NCI-H446 (cell line): Measurements from ENCODE around the gene SYN1.
"Not testable (repeated sequence)": the region's sequence is repeated elsewhere in the genome, so short reads cannot be mapped to it uniquely, and the experiment has no call there.

Experiments
- DNase-seq, 2 experiments: peaks; one replicate each; lab custom pipeline; 2025; lab: John Stamatoyannopoulos, UW

SYN1 gene

DNA sequence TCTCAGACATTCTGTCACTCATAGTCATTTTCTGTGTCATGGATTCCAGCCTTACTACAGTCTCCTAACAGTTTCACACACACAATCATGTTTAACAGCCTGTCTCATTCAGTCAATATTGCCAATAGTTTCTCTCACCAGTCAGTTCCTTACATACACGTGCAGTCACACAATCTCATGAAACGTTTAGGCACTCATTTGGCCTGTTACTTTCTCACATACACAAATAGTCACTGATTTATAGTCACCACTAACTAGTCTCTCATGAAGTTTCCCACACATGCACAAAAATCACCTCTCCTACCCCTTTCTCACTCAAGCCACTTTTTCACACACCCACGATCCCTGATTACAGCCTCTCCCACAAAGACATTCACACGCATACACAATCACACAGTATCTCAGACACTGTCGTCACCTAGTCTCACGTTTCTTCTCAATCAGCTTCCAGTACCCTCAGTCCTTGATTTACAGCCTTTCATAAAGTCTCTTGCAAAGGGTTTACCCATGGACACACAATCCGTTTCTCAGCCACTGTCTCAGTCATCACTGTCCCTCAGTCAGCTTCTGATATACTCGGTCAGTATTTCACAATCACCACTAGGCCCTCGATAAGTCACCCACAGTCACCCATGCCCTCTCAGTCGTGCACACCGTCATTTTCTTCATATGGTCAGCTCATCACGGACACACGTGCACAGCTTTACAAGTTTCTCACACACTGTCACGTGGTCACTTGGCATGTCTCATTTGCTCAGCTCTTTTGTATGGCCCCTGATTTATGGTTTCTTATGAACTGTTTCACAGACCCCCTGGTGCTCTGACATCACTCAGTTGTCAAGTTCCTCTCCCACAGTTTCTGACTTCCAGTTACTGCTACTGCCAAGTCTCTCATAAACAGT lies 14.3 kb upstream of the SYN1 start:
- no peak for DNase-seq

DNA sequence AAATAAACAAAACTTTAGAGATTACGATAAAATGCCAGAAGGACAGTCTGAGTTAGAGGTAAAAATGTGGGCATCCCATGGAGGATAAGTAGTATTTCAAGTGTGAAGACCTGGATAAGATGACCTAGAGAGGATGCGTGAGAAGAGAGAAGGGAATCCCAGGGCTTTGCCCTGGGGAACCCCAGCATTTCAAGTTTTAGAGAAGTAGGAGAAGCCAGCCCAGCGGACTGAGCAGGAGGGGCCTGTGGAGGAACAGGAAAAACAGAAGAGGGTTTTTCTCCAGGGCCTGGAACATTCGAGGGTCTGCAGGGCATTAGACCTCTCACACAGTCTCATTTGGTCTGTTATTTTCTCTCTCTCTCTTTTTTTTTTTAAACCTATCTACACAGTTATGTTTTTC lies 13.0 kb upstream of the SYN1 start:
- DNase-seq = no peak

DNA sequence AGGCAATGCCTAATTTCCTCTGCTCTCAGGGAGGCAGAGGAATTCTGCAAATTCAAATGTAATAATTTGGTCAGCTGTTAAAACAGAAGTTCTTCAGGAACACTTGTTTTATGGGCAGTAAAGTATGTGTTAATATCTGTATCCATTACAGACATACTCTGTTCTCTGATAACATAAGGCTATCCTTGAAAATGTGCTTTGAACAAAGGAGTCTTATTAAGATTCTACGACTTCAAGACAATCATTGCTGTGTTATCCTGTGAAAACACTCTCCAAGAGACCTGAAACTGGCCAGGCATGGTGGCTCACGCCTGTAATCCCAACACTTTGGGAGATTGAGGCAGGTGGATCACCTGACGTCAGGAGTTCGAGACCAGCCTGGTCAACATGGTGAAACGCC lies 12.0 kb upstream of the SYN1 start:
- DNase-seq = no peak

DNA sequence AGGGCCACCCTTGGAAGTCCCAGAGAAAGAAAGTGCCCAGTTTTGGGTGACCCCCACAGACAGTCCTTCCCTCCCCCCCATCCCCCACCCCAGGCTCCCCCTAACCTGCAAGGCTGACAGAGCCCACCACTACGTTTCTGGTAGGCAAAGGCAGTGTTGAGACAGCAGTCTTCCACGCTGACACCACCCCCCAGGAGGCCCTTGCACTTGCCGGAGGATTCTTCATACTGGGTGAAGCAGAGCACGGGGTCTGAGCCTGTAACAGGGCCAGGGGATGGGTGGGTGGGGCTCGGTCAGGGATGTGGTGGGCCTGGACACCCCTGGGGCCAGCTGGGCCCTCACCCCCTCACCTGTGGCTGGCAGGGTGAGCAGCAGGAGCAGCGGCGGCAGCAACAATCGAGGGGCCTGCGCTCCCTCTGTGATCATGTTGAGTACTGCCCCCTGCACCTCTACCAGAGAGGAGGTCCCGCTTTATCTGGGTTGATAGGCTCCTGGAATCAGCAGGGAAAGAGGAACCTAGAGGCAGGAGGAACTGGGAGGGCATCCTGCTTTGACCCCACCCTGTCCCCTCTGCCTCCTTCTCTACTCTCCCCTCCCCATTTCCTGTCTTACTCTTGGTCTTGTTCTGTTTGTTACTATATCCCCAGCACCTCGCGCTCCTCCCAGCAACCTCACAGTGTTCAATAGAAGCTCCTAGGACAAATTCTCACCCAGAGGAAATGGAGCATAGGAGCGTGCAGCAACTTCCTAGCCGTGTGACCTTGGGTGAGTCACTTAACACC lies 10.0 kb upstream of the SYN1 start, which contains the start of gene CFP:
Gene CFP (minus strand): TSS at position 512 of the 782 bp plus-strand sequence. CDS start 86 bp downstream, at position 426.
- DNase-seq = no peak

DNA sequence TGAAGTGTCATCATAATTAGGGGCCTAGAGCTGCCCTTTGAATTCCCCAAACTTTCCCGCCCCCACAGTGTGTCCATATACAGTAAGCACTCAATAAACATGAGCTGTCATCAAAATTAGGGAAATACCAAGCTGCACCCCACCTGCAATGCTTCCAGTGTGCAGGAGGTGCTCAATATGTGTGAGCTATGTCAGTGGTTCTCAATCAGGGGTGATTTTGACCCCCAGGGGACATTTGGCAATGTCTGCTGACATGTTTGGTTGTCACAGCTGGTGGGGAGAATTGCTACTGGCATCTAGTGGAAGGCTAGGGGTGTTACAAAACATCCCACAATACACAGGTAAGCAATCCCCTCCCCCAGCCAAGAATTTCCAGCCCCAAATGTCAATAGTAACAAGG lies 9.3 kb upstream of the SYN1 start:
- no peak for DNase-seq

DNA sequence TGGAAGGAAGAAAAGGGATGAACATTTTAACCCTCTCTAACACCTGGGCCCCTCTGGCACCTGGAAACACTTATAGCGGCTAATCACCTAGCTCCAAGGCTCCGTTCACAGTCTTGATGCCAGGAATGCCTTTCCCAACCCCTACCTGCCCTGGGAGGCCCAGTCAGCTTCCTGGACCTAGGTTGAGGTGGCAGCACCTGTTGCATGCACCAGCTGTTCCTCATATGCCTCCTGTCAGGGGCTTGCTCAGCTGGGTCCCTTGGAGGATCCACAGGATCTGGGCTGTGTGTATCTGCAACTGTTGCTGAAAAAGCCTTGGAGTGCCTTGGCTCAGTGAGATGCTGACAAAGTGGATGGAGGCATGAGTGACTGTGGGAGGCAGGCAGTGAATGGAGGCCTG lies 5.7 kb upstream of the SYN1 start:
- no peak for DNase-seq

DNA sequence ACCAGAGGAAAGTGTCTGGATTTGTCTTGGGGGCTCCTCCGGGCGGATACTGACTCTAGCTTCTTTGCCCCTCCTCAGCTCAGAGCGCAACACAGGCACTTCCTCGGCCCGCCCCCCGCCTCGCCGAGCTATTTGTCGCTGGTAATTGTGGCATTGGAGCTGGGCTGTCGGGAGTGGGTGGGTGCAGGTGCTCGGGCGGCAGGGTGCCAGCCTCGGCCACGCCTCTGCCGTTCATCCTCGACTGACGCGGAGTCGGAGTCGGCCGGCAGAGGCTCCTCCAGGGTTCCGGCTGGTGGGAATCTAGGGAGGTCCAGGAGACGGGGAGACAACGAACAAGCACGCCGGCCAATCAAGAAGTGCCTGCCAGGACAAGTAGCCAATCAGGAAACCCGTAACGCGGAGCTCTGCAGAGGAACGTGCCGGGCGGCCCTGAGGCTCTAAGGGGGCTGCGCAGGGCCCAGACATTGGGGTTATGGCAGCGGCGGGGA lies 3.9 kb upstream of the SYN1 start:
- peak; percentile 30 to 87 for DNase-seq

DNA sequence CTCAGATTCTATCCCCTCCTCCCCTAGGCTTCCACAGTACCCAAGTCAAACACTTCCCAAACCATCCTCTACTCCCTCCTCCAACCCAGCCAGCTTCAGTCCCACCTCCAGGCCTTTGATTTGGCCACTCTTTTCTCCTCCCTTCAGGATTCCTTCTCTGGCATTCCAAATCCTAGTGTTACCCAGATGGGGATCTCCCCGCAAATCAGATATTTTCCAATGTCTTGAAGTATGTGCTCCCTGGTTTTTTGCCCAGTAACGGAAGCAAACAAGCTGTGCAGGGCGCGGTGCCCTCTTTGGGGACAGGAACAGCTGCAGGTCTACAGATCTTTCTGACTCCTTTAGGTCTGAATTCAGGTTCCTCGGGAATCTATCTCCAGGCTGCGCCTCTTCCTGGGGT lies 2.2 kb upstream of the SYN1 start:
- no peak for DNase-seq

DNA sequence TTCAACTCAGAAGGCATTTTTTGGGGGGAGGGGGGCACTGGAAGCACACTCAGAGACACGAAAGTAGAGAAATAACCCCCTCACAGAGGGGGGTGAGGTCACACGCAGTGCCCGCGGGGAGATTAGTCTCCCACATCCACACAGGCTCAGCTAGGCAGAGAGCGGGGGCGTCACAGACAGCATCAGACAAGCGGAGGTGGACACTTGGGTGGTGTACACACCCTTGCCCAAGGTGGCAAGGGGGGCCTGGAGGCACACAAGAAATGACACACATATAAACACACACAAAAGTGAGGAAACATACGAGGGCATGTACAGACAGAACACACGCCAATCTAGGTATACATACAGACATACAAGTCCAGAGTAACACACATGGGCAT lies 637 bp upstream of the SYN1 start:
- no peak for DNase-seq

DNA sequence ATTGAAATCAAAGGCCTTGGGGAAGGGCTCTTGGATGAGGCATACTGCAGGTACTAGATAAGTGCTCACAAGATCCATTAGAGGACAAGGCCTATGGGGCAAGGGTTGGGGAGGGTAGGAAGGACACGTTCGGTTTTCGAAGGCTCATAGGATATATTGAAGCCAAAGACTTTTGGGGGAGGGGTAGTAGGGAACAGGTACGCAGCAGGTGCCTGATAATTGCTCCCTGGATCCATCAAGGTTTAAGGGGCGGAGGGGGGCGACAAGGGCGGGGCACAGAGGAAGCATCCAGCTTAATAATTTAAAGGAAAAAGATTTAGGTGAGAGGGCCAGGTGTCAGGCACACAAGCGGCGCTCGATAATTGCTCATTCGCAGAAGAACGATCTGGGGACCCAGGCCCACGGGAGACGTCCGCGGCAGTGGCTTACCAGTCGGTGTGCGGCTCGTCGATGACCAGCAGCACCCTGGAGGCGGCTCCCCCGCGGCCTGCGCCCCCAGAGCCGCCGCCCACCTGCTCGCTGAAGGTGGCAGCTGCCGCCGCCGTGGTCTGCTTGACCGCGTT lies 653 bp downstream of the SYN1 start:
- no peak for DNase-seq

DNA sequence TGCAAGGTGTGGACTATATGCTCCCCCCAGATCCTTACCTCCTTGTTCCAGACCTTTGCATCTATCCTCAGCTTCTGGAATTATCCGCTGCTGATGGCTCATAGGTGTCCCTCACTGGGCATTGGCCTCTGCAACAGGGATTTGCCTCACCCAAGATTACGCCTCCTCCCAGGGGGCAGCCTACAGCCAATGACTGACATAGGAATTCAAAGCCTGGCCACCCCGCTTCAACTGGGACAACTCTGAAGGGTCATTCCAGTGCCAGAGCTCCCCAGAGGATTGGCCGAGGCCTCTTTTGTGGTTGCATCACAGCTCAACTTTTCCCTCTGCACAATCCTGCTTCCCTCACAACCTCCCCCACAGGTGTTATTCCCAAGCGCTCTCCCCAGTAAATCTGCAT lies 5.0 kb downstream of the SYN1 start:
- no peak for DNase-seq

DNA sequence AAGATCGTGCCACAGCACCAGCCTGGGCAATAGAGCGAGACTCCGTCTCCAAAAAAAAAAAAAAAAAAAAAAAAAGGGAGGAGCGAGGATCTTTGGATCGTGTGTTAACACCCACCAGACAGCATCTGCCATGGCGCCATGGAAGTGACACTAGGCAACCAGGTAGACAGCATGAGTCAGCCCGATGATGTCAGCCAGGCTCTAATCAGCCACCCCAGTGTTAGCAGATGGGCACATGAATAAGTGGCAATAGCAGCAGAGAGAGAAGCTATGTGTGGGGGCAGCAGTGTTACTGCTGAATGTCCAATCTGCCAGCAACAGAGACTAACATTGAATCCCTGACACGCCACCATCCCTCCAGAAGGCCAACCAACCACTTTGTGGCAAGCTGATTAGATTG lies 6.6 kb downstream of the SYN1 start:
- DNase-seq = no peak

DNA sequence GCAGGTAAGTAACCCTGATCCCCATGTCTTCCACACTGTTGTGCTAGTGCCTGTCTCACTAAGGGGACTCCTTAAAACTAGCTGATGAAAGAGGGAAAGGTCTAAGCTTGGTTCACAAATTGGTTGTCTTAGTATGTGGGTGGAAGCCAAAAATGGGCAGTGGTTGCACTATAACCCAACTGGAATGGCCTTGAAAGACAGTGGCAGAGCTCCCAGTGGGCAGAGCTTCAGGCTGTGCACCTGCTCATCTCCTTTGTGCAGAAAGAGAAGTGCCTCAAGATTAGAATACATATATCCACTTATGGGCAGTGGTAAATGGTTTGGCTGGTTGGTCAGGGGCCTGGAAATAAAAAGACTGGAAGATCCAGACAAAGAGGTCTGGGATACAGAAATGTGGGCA lies 7.2 kb downstream of the SYN1 start:
- no peak for DNase-seq

DNA sequence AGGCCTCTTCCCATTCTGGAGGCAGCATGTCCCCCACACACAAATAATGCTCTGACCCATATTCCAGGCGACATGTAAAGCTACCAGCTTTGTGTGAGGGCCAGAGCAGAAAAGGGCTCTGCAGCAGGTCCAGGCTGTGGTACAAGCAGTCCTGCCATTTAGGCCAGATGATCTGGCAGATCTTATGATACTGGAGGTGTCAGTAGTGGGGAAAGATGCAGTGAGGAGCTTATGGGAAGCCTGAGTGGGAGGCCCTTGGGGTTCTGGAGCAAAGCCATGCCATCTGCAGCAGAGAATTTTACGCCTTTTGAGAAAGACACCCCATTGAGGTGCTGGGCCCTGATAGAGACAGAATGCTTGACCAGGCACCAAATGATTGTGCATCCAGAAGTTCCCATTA lies 7.7 kb downstream of the SYN1 start:
- no peak for DNase-seq

DNA sequence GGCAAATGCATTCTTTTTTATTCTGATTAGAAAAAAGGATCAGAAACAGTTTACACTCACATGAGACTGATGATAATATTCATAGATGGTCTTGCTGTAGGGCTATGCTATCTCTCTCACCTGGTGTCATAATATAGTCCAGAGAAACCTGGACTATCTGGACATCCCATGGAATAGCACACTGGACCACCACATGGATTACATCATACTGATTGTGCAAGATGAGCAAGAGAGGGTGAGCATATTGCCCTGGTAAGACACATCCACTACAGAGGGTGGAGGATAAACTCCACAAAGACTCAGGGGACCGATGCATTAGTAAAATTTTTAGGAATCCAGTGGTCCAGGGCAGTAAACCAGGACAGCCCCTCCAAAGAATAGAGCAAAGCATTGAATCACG lies 8.2 kb downstream of the SYN1 start:
- no peak for DNase-seq

DNA sequence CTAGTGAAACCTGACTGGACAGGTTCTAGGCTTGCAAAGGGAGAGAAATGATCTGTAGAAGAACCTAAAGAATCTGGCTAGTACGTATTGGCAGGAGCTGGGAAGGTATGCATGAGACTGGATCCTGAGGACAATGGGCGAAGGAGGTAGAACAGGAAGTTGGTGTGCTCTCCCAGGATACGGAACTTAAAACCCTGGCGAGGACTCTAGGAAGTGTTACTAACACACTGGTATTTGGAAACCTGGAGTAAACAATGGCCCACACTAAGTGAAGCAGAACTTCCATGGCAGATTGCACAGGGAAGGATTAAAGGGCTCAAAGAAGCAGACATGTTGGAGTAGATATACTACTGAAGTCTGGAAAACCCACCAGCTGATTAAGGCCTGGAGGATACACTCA lies 9.1 kb downstream of the SYN1 start:
- DNase-seq = no peak

DNA sequence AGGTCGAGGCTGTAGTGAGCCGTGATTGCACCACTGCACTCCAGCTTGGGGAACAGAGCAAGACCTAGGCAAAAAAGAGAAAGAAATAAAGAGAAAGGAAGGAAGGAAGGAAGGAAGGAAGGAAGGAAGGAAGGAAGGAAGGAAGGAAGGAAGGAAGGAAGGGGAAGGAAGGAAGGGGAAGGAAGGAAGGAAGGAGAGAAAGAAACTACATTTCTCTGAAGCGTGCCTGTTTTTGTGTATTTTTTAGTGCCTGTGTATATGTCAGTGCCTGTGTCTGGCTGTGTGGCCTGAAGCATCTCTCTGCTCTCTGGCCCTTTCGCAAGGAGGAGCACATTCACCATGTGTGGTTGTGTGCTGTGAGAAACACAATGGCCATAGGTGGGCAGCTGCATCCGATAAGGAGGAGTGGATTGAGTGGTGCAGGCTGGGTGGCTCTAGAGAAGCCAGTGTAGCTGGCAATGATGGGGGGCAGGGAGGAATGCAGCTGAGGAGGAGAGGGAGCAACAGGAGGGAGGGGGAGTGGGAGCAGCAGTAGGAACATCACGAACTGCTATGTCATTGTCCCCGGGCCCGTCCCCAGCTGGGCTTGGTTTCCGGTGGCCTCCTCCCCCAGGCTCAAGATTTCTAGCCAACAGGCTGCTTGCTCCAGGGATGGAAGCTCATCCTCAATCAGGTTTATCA lies 11.4 kb downstream of the SYN1 start:
- DNase-seq = no peak

DNA sequence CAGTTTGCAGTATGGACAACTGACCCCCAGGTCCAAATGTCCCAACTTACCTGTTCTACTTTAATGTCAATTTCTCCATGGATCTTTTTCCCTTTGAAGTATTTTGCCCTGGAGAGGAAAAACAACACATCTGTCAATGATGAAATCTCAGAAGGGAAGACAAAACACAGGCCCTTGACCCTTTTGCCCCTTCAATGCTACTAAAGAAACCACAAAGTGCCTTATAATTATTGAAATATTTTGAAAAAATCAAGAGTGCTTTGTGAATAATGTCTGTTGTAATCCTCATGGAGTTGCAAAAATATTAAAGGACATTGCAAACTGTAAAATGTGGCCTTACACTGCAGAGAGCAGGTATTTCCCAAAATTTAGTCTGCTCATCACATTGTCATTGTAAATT lies 12.6 kb downstream of the SYN1 start:
- DNase-seq = no peak

DNA sequence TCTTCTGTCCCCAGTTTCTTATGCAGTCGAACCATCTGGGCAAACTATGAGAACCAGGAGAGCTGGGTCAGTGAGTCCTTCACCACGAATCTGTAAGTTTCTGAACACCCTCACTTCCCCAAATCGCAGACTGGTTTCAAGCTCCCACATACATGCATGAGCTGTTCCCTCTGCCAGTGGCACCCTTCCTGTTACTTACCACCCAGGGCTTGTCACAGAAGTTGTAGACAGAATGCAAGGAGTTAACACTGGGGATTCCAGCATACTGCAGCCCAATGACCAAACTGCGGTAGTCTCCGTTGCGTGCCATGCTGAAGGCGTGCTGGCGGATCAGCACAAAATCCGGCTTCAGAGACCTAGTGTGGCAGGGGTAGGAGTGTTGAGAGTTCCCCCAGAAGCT lies 14.6 kb downstream of the SYN1 start:
- DNase-seq = no peak

DNA sequence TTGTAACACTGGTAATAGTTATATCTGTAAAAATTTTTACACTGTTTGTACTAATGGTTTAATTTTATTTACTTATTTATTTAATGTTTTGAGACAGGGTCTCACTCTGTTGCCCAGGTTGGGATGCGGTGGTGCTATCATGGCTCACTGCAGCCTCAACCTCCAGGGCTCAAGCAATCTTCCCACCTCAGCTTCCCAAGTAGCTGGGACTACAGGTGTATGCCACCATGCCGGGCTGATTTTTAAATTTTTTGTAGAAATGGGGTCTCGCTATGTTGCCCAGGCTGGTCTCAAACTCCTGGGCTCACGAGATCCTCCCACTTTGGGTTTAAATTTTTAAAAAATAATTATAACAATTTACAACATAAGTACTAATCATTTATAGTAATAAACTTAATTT lies 16.5 kb downstream of the SYN1 start:
- not testable (repeated sequence) for DNase-seq

DNA sequence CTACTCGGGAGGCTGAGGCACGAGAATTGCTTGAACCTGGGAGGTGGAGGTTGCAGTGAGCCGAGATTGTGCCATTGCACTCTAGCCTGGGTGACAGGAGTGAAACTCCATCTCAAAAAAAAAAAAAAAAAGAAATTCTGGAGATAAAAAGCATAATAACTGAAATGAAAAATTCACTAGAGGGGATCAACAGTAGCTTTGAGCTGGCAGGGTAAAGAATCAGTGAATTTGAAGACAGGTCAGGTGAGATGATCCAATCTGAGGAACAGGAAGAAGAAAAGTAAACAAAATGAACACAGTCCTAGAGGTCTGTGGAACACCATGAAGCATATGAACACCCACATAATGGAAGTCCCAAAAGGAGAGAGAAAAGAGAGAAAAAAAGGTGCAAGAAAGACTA lies 22.4 kb downstream of the SYN1 start:
- no peak for DNase-seq

DNA sequence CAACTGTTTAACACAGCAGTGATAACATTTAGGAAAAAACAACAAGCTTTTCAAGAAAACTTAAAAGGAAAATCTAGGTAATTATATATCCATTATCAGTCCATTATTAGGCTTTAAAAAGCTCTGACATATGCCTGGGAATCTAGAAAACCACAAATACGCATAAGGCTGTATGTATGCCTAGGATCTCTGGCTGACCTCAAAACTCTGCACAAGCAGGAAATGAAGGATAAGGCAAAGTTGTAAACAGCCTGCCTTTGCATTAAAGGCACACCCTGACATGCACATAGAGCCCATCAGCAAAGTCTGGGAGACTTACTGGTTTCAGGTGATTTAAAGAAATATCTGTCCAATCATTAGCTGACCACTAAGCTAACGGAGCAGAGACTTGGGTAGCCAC lies 23.4 kb downstream of the SYN1 start:
- no peak for DNase-seq
